Gastrocnemius medialis (tissue), 4 donors: ENCODE results near the gene FSIP1.

Experiments used
- CTCF ChIP-seq, 5 experiments: fragments of 450-650 bp in 3 of 5; fragments of 200-600 bp in 2 of 5; sonication (generic) in 2 of 5; IDR thresholded peaks in 4 of 5; conservative IDR thresholded peaks in 1 of 5; 1 replicate in 4 of 5; 2 replicates in 1 of 5; pipeline ENCODE4 v1.5.1; 2016 to 2019; ENCODE audit warnings: antibody characterized with exemption in 5 of 5, mild to moderate bottlenecking in 3 of 5, moderate library complexity in 3 of 5
- POLR2A ChIP-seq, 2 donors: fragments of 450-650 bp; IDR thresholded peaks; one replicate each; pipeline ENCODE4 v1.6.1; 2017; ENCODE audit warnings: antibody characterized with exemption in 2 of 2, mild to moderate bottlenecking in 2 of 2, moderate library complexity in 2 of 2

GRCh38 chr15:39584266-39584659 is 198.4 kb downstream of the FSIP1 start:
- no peak for TF ChIP-seq CTCF (IDR thresholded peaks at IDR 0.05 in 4 of 5, conservative IDR thresholded peaks at IDR 0.05 in 1 of 5)
- TF ChIP-seq POLR2A (IDR thresholded peaks at IDR 0.05): no peak
